Body of pancreas (tissue), 4 donors: ENCODE results near the gene TP53TG5. TPM values are rescaled to one million over a fixed set of nuclear protein-coding genes. Genes with fewer than 3 reads are reported as not detected.

ENCODE experiments used
- ATAC-seq: fragments of 150-250 bp; one replicate; pipeline ENCODE4 v1.9.1; 2016
- DNase-seq, 4 donors: peaks; one replicate each; pipeline ENCODE4 v3.0.0-alpha.2; 2019
- H3K27ac ChIP-seq, 4 donors: fragments of 200-600 bp; sonication (generic); 1 replicate in 3 of 4; 2 replicates in 1 of 4; pipeline versions ENCODE4 v1.5.1 to v1.6.1; 2016 to 2019; ENCODE audit warnings: mild to moderate bottlenecking in 1 of 4, mixed read lengths in 1 of 4, moderate library complexity in 1 of 4
- H3K27me3 ChIP-seq, 2 donors: fragments of 200-600 bp; sonication (generic); one replicate each; pipeline ENCODE4 v1.6.0; 2016; ENCODE audit warnings: mild to moderate bottlenecking in 1 of 2
- H3K36me3 ChIP-seq, 2 donors: fragments of 200-600 bp; sonication (generic); replicated peaks in 1 of 2; 2 replicates each; pipeline ENCODE4 v1.5.1; 2016; ENCODE audit warnings: low read depth in 2 of 2; ENCODE audit not compliant: insufficient read depth in 1 of 2
- H3K4me1 ChIP-seq: fragments of 200-600 bp; sonication (generic); one replicate; pipeline ENCODE4 v1.6.0; 2016
- H3K4me3 ChIP-seq, 2 donors: fragments of 200-600 bp; sonication (generic); 1 replicate in 1 of 2; 2 replicates in 1 of 2; pipeline ENCODE4 v1.5.1; 2016 to 2019
- H3K9me3 ChIP-seq, 3 donors: fragments of 200-600 bp; sonication (generic); 1 replicate in 2 of 3; 2 replicates in 1 of 3; pipeline ENCODE4 v1.5.1; 2016
- CTCF ChIP-seq, 7 experiments: fragments of 450-650 bp in 4 of 7; fragments of 200-600 bp in 3 of 7; sonication (generic) in 3 of 7; IDR thresholded peaks; one replicate each; pipeline ENCODE4 v1.5.1; 2016 to 2019; ENCODE audit warnings: antibody characterized with exemption in 7 of 7
- POLR2A ChIP-seq, 3 donors: fragments of 450-650 bp; IDR thresholded peaks; one replicate each; pipeline ENCODE4 v1.6.1; 2016; ENCODE audit warnings: antibody characterized with exemption in 3 of 3, mild to moderate bottlenecking in 2 of 3
- WGBS, 2 donors: methylation state at CpG; one replicate each; pipeline ENCODE4 v1.1.5; 2017; 5-methylcytosine and 5-hydroxymethylcytosine counted together
- intact Hi-C: fragments of 100-400 bp; cut with DNase I; formaldehyde crosslinking; loops from one replicate; pipeline ENCODE4 v1.15.1; 2023
- total RNA-seq, 2 donors: library from RNA; depleted of rRNA; stranded (reverse); fragments of >200 nt; gene quantifications; one replicate each; pipeline ENCODE4 v1.1.0, GENCODE V29; 2016

Gene TP53TG5
- total RNA-seq, 2 donors from 2014 or later: not detected

GRCh38 chr20:45329497-45330319 lies 48.4 kb downstream of the TP53TG5 start:
- TF ChIP-seq POLR2A (IDR thresholded peaks at IDR 0.05) (no peak), CTCF (IDR thresholded peaks at IDR 0.05) (no peak)
- no peaks in the 10 kb centered on the region for H3K27me3 ChIP-seq
- DNase-seq (peak; percentile 69 to 79 (median 76)), ATAC-seq (peak; percentile 75)
- intact Hi-C loops: no loop called here
- peak overlapping the region in 3 of 4 donors; percentile 29 to 67 (median 37) for H3K27ac ChIP-seq
- H3K4me3 ChIP-seq: no peak overlapping the region
- WGBS, 2 donors: 29 to 31% methylated on average over 7 of the region's 7 CpGs
- peaks cover 11 to 37% of the 10 kb centered on the region in 2 donors for H3K36me3 ChIP-seq
- H3K4me1 ChIP-seq: peaks cover 35% of the 10 kb centered on the region
- H3K9me3 ChIP-seq: no peaks in the 10 kb centered on the region

- TF ChIP-seq POLR2A (IDR thresholded peaks at IDR 0.05): no peak
- TF ChIP-seq CTCF (IDR thresholded peaks at IDR 0.05): no peak
- H3K4me3 ChIP-seq: no peak overlapping the region
- peaks cover 11 to 36% of the 10 kb centered on the region in 2 donors for H3K36me3 ChIP-seq
- no peaks in the 10 kb centered on the region for H3K9me3 ChIP-seq
- peak overlapping the region in 1 of 4 donors; percentile 67 for H3K27ac ChIP-seq
- H3K4me1 ChIP-seq: peaks cover 37% of the 10 kb centered on the region
- DNase-seq (no peak), ATAC-seq (no peak)
- 78 to 81% methylated on average over 4 of the region's 4 CpGs for WGBS, 2 donors
- intact Hi-C loops: no loop called here
- no peaks in the 10 kb centered on the region for H3K27me3 ChIP-seq
Observed at GRCh38 chr20:45328451-45328850, 49.7 kb downstream of the TP53TG5 start.

DNA sequence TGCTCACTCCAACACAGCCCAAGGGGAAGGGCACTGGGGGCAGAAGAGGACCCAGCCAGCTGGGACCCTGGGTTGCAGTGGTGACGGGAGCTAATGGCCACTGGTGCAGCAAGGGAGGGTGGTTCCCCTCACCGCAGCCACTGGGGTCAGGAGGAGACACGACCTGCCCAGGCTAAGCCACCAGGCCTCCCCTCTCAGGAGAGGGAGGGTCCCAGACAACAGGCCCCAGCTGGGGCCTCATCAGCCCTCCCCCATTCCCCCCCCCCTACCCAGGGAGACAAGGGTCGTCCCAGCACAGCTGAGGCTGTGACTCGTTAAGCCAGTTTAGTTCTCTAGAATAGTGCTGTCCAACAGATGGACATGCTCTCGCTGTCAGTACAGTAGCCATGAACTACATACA lies 52.8 kb downstream of the TP53TG5 start:
- WGBS, 2 donors: 67 to 69% methylated on average over 5 to 6 of the region's 6 CpGs
- Histone ChIP-seq H3K9me3 (no peaks in the 10 kb centered on the region), H3K27ac (no peak overlapping the region), H3K4me1 (peaks cover 40% of the 10 kb centered on the region), H3K27me3 (no peaks in the 10 kb centered on the region), H3K36me3 (peaks cover 0 to 26% of the 10 kb centered on the region in 2 donors), H3K4me3 (no peak overlapping the region)
- TF ChIP-seq POLR2A (IDR thresholded peaks at IDR 0.05): no peak
- TF ChIP-seq CTCF (IDR thresholded peaks at IDR 0.05): no peak
- DNase-seq: peak in 1 of 4 donors; percentile 11
- no peak for ATAC-seq
- intact Hi-C loops: no loop called here

DNA sequence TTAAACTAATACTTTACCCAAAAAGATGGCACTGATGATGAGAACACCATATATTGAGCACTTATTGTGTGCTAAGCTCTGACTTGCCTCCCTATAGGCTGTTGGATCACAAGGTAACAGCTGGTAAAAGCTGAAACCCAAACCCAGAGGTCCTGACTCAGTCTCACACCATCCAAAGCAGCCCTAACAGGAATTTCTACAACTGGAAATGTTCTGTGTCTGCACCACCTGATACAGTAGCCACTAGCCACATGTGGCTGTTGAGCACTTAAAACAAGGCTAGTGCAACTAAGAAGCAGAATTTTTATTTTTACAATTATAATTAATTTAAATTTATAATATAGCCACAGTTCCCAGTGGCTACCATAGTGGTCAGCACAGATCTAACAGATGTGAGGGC lies 54.4 kb downstream of the TP53TG5 start:
- no peak overlapping the region for H3K4me3 ChIP-seq
- H3K27me3 ChIP-seq: no peaks in the 10 kb centered on the region
- H3K4me1 ChIP-seq: peaks cover 35% of the 10 kb centered on the region
- H3K9me3 ChIP-seq: no peaks in the 10 kb centered on the region
- H3K27ac ChIP-seq: peak overlapping the region in 3 of 4 donors; percentile 57 to 74 (median 67)
- peaks cover 0 to 20% of the 10 kb centered on the region in 2 donors for H3K36me3 ChIP-seq
- intact Hi-C loops: no loop called here
- ATAC-seq (no peak), DNase-seq (no peak)
- TF ChIP-seq CTCF (IDR thresholded peaks at IDR 0.05) (no peak), POLR2A (IDR thresholded peaks at IDR 0.05) (no peak)
